T-helper 1 cell treated with Interleukin-12 subunit alpha and Interleukin-12 subunit beta and Interleukin-4 antibody, amounts not matched to agents 30 ng/mL and 1 ng/mL, for 36 hours (primary cell): ENCODE data around the gene HDGFL3. TPM values are rescaled to one million over a fixed set of nuclear protein-coding genes. Genes with fewer than 3 reads are reported as not detected.

Source experiments
- total RNA-seq: library from RNA; stranded (reverse); gene quantifications from 2 replicates; pipeline ENCODE4 v1.2.3, GENCODE V29; 2022

HDGFL3 gene
- total RNA-seq, 1 donor from 2014 or later, result 82.3 TPM

Other genes starting within 250 kb of the HDGFL3 start
- gene RAMAC, start 221.6 kb downstream of the HDGFL3 start, total RNA-seq, result 27.4 and 29.7 TPM in 2 replicates
- 23.4 and 26.4 TPM in 2 replicates for gene C15orf40, start 196.2 kb downstream of the HDGFL3 start, total RNA-seq
- 58.4 and 60.3 TPM in 2 replicates for gene BTBD1, start 140.6 kb downstream of the HDGFL3 start, total RNA-seq
- gene TM6SF1, start 100.2 kb downstream of the HDGFL3 start, total RNA-seq, result 13.0 and 15.9 TPM in 2 replicates
- not detected in 2 replicates for gene BNC1, start 76.8 kb upstream of the HDGFL3 start, total RNA-seq
- not detected in 2 replicates for gene SH3GL3, start 239.5 kb upstream of the HDGFL3 start, total RNA-seq